Mucosa of descending colon (tissue), 3 donors: ENCODE data around the gene EDN1. TPM values are rescaled to one million over a fixed set of nuclear protein-coding genes. Genes with fewer than 3 reads are reported as not detected.

Experiments
- ATAC-seq: fragments of 200-7000 bp; cut with Tn5 transposase; one replicate; pipeline ENCODE4 v1.9.1; 2020; ENCODE audit warnings: mild to moderate bottlenecking, moderate library complexity
- DNase-seq, 3 donors: peaks; one replicate each; pipeline ENCODE4 v3.0.0-alpha.2; 2020
- H3K36me3 ChIP-seq: fragments of 200-600 bp; one replicate; pipeline ENCODE4 v1.8.0; 2021; ENCODE audit warnings: low read depth, mild to moderate bottlenecking
- H3K4me1 ChIP-seq: fragments of 200-600 bp; one replicate; pipeline ENCODE4 v1.8.0; 2021; ENCODE audit warnings: low read depth, mild to moderate bottlenecking
- H3K4me3 ChIP-seq: fragments of 200-600 bp; one replicate; pipeline ENCODE4 v1.8.0; 2021; ENCODE audit warnings: mild to moderate bottlenecking
- H3K9me3 ChIP-seq: fragments of 200-600 bp; one replicate; pipeline ENCODE4 v1.8.0; 2021; ENCODE audit warnings: mild to moderate bottlenecking
- intact Hi-C, 2 donors: fragments of 100-400 bp; cut with DNase I in 1 of 2; cut with micrococcal nuclease in 1 of 2; formaldehyde crosslinking; loops; one replicate each; pipeline versions ENCODE4 v1.11.0 to v1.11.1; 2022; cut with DNase I, micrococcal nuclease
- total RNA-seq, 3 donors: library from RNA; stranded (reverse); fragmentation: NEBNext Ultra II Directional in 2 of 3; extraction: Animal tissue kit (Norgen Biotek cat#: 25700) in 2 of 3; gene quantifications; one replicate each; pipeline versions ENCODE4 v1.2.1 to v1.2.4, GENCODE V29; 2021 to 2023
- TF ChIP-seq, protein P1 (sequence below): fragments of 200-600 bp; IDR thresholded peaks from one replicate; pipeline ENCODE4 v1.8.0; 2022; ENCODE audit warnings: antibody characterized with exemption, mild to moderate bottlenecking
- donor health status: DM: no; HTN: no; CAD: no; lungs with moderate emphysema.
- donor health status: DM: no; HTN: no; CAD: no.
- donor health status: DM: no; HTN: yes; CAD: no.

EDN1 gene
- total RNA-seq, 3 donors from 2014 or later: 8.4 to 26.5 (median 14.0) TPM

DNA sequence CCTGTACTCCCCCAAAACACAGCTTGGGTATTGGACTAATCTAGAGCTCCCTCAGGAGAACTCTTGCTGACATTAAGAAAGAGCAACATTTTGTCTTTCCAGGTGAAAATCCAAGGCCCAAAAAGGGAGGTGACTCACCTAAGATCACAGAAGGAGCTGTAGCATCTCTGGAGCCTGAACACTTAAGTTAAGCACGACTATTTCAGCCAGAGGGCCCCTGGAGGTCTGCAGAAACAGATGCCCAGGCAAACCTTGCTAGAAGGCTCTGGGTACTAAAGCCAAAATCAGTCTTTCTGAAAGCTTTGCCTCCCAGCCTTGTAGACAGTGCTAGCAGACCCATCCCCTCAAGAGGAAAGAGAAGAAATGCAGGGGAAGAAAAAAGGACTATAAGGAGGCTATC lies 8.8 kb downstream of the EDN1 start:
- TF ChIP-seq, protein P1, sequence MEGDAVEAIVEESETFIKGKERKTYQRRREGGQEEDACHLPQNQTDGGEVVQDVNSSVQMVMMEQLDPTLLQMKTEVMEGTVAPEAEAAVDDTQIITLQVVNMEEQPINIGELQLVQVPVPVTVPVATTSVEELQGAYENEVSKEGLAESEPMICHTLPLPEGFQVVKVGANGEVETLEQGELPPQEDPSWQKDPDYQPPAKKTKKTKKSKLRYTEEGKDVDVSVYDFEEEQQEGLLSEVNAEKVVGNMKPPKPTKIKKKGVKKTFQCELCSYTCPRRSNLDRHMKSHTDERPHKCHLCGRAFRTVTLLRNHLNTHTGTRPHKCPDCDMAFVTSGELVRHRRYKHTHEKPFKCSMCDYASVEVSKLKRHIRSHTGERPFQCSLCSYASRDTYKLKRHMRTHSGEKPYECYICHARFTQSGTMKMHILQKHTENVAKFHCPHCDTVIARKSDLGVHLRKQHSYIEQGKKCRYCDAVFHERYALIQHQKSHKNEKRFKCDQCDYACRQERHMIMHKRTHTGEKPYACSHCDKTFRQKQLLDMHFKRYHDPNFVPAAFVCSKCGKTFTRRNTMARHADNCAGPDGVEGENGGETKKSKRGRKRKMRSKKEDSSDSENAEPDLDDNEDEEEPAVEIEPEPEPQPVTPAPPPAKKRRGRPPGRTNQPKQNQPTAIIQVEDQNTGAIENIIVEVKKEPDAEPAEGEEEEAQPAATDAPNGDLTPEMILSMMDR: no peak
- intact Hi-C loops: loop anchor here in 1 of 2 donors (10.0 kb wide), 1 partner anchor 306 kb away; no protein-coding TSS in a partner anchor
- DNase-seq: no peak
- Histone ChIP-seq H3K4me3 (no peak overlapping the region), H3K9me3 (no peaks in the 10 kb centered on the region), H3K4me1 (peaks cover 5% of the 10 kb centered on the region), H3K36me3 (no peaks in the 10 kb centered on the region)
- ATAC-seq: no peak

DNA sequence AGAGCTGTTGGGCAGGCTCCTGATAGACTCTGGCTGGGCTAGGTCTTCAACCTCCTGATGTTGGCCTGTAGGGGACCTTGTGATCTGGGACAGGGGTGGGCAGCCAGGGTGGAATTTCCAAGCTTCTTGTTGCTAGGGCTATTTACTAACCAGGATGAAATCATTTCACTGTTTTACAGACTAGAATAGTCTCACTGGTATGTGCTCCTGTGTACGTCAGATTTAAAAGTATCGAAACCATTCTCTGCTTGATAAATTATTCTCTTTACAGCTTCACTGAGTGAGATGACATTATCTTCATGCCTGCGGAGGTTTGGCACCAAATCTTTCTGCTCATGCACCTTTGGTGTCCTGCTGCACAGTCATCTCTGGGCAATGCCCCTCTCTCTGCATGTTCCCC lies 10.9 kb downstream of the EDN1 start:
- Histone ChIP-seq H3K9me3 (no peaks in the 10 kb centered on the region), H3K4me1 (no peaks in the 10 kb centered on the region), H3K36me3 (no peaks in the 10 kb centered on the region), H3K4me3 (no peak overlapping the region)
- no peak for ATAC-seq
- TF ChIP-seq, protein P1: no peak
- intact Hi-C loops: no loop called here
- DNase-seq: no peak

DNA sequence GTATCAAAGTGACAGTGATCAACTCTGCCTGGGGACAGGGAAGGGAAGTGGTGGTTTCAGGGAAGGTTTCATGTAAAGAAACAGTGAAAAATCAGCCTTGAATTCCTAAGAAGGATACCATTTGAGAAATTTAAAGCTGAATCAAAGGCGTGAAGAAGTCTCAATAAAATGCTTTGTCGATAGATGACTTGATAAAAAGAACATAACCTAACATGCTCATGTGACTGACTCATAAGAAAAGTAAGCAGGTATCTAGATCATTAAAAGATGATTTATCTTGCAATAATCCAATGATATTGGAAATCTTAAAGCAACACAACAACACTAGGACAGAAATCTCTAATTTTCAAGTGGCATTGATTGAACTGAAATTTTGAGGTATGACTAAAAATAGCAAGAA lies 14.3 kb downstream of the EDN1 start:
- ATAC-seq: no peak
- intact Hi-C loops: no loop called here

DNA sequence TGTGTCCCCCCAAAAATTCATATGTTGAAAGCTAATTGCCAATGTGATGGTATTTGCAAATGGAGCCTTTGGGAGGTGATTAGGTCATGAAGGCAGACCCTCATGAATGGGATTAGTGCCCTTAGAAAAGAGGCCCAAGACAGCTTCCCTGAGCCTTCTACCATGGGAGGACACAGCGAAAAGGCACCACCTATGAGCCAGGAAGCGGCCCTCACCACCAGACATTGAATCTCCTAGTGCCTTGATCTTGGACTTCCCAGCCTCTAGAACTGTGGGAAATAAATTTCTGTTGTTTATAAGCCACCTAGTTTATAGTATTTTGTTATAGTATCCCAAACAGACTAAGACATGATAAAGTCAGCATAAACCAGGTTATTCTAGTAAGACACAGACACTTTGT lies 18.9 kb downstream of the EDN1 start:
- Histone ChIP-seq H3K4me1 (no peaks in the 10 kb centered on the region), H3K36me3 (no peaks in the 10 kb centered on the region), H3K4me3 (no peak overlapping the region), H3K9me3 (no peaks in the 10 kb centered on the region)
- no peak for ATAC-seq
- no peak for DNase-seq
- intact Hi-C loops: no loop called here
- TF ChIP-seq, protein P1: no peak

More for the DNA sequence above, 14.3 kb downstream of the EDN1 start:
- no peaks in the 10 kb centered on the region for H3K4me1 ChIP-seq
- no peak overlapping the region for H3K4me3 ChIP-seq
- TF ChIP-seq, protein P1: no peak
- no peaks in the 10 kb centered on the region for H3K36me3 ChIP-seq
- no peak for DNase-seq
- no peaks in the 10 kb centered on the region for H3K9me3 ChIP-seq

DNA sequence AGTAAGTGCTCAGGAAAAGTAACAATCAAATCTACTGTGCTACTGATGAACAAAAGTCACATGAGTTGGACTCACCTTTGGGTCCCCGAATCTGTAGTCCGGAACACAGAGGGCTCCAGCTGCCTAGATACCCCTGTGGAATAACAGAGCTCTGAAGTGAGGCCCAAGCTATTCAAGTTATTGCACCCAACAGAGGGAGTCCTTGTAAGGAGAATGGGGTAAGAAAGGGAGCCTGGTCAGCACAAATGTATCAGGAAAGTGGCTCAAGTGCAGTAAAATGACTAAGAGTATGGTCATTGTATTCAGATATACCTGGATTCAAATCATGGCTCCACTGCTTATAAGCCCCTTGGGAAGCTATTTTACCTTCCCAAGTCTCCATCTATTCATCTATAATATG lies 20.9 kb downstream of the EDN1 start:
- Histone ChIP-seq H3K4me1 (no peaks in the 10 kb centered on the region), H3K4me3 (no peak overlapping the region), H3K9me3 (no peaks in the 10 kb centered on the region), H3K36me3 (no peaks in the 10 kb centered on the region)
- peak; percentile 48 for ATAC-seq
- TF ChIP-seq, protein P1: no peak
- intact Hi-C loops: no loop called here
- no peak for DNase-seq

DNA sequence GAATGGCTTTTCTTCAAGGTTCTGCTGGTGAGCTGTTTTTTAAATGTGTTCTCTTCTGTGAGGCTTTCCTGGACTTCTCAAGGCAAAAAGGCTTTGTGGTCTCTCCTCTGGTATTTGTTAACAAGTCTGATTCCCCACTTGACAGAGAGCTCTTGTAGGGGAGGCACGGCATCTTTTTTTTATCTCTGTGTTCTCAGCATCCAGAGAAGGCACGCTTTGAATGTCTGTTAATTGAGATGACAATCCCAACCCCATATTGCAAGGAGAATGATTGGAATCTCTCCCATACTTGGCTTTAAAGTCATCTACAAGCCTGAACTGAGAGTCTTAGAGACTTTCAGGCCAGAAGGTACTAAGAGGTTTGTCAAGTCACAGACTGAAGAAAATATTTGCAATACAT lies 22.6 kb downstream of the EDN1 start:
- no peak for ATAC-seq
- H3K4me1 ChIP-seq: no peaks in the 10 kb centered on the region
- DNase-seq: no peak
- H3K36me3 ChIP-seq: no peaks in the 10 kb centered on the region
- no peak overlapping the region for H3K4me3 ChIP-seq
- TF ChIP-seq, protein P1: no peak
- H3K9me3 ChIP-seq: no peaks in the 10 kb centered on the region
- intact Hi-C loops: no loop called here
